ENCODE results near the gene RPP25L.

DNA sequence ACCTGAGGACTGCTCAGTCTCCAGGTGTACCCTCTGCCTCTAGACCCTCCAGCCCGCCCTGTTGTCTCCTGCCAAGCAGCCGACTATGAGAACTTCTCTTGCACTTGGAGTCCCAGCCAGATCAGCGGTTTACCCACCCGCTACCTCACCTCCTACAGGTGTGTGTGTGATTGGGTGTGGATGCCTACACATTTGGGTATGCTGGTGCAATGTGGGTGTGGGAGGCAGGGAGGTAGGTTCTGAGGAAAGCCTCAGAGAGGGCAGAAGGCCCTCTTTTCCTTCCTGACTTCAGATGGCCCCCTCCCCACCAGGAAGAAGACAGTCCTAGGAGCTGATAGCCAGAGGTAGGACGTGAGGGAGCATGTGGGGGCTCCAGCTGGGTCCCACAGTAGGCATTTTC lies 45.1 kb upstream of the RPP25L start:
- TF ChIP-seq, protein P1, sequence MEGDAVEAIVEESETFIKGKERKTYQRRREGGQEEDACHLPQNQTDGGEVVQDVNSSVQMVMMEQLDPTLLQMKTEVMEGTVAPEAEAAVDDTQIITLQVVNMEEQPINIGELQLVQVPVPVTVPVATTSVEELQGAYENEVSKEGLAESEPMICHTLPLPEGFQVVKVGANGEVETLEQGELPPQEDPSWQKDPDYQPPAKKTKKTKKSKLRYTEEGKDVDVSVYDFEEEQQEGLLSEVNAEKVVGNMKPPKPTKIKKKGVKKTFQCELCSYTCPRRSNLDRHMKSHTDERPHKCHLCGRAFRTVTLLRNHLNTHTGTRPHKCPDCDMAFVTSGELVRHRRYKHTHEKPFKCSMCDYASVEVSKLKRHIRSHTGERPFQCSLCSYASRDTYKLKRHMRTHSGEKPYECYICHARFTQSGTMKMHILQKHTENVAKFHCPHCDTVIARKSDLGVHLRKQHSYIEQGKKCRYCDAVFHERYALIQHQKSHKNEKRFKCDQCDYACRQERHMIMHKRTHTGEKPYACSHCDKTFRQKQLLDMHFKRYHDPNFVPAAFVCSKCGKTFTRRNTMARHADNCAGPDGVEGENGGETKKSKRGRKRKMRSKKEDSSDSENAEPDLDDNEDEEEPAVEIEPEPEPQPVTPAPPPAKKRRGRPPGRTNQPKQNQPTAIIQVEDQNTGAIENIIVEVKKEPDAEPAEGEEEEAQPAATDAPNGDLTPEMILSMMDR (IDR thresholded peaks at IDR 0.05) = no peak
- no peak for TF ChIP-seq POLR2A (IDR thresholded peaks at IDR 0.05)
